ENCODE data around the gene MAST2.

MAST2 gene

GRCh38 chr1:45876000-45876617 is 72.7 kb downstream of the MAST2 start:
- TF ChIP-seq, protein P1, sequence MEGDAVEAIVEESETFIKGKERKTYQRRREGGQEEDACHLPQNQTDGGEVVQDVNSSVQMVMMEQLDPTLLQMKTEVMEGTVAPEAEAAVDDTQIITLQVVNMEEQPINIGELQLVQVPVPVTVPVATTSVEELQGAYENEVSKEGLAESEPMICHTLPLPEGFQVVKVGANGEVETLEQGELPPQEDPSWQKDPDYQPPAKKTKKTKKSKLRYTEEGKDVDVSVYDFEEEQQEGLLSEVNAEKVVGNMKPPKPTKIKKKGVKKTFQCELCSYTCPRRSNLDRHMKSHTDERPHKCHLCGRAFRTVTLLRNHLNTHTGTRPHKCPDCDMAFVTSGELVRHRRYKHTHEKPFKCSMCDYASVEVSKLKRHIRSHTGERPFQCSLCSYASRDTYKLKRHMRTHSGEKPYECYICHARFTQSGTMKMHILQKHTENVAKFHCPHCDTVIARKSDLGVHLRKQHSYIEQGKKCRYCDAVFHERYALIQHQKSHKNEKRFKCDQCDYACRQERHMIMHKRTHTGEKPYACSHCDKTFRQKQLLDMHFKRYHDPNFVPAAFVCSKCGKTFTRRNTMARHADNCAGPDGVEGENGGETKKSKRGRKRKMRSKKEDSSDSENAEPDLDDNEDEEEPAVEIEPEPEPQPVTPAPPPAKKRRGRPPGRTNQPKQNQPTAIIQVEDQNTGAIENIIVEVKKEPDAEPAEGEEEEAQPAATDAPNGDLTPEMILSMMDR (IDR thresholded peaks at IDR 0.05; ENCODE audit: borderline replicate concordance, control extremely low read depth, extremely low read depth, insufficient read depth, missing control alignments) = no peak
- no peak for DNase-seq (ENCODE audit: low spot score)
- in situ Hi-C loops (cut with MboI; ENCODE audit: low sequenced_read_pairs, unreplicated experiment) = no loop called here

DNA sequence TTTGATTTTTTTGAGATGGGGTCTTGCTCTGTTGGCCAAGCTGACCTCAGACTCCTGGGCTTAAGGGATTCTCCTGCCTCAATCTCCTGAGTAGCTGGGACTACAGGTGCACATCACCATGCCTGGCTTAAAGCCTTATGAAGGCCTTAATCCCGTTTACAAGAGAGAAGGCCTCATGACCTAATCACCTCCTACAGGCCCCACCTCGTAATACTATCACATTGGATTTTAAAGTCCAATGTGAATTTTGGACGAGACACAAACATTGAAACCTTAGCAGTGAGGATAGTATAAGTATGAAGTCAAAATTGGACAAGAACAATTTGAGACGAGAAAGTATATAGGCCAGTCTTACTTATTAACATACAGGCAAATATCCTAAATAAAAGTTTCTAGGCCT is 73.9 kb downstream of the MAST2 start:
- TF ChIP-seq, protein P1 (IDR thresholded peaks at IDR 0.05; ENCODE audit: borderline replicate concordance, control extremely low read depth, extremely low read depth, insufficient read depth, missing control alignments) = no peak
- no peak for DNase-seq (ENCODE audit: low spot score)
- in situ Hi-C loops (cut with MboI; ENCODE audit: low sequenced_read_pairs, unreplicated experiment) = no loop called here

- TF ChIP-seq, protein P1 (IDR thresholded peaks at IDR 0.05; ENCODE audit: borderline replicate concordance, control extremely low read depth, extremely low read depth, insufficient read depth, missing control alignments) = no peak
- in situ Hi-C loops (cut with MboI; ENCODE audit: low sequenced_read_pairs, unreplicated experiment) = no loop called here
- DNase-seq (ENCODE audit: low spot score) = no peak
Observed at GRCh38 chr1:45879885-45880598, 76.6 kb downstream of the MAST2 start.

DNA sequence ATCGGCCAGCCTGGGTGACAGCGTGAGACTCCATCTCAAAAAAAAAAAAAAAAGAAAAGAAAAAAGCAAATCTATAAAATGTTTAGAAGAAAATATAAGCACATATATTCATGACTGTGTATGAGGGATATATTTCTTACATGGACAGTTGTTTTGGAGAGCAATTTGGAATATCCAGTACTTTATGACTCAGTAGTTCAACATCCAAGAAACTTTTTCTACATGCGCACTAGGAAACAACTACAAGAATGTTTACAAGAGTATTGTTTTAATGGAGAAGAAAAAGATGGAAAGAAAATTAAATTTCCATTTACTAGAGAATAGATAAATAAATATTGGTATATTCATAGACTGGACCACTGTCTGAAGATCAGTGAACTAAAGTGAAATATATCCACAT is 77.5 kb downstream of the MAST2 start:
- TF ChIP-seq, protein P1 (IDR thresholded peaks at IDR 0.05; ENCODE audit: borderline replicate concordance, control extremely low read depth, extremely low read depth, insufficient read depth, missing control alignments) = no peak
- DNase-seq (ENCODE audit: low spot score) = no peak

GRCh38 chr1:45883658-45884057 is 80.2 kb downstream of the MAST2 start:
- TF ChIP-seq, protein P1 (IDR thresholded peaks at IDR 0.05; ENCODE audit: borderline replicate concordance, control extremely low read depth, extremely low read depth, insufficient read depth, missing control alignments) = no peak
- in situ Hi-C loops (cut with MboI; ENCODE audit: low sequenced_read_pairs, unreplicated experiment) = no loop called here

More for the DNA sequence above, 77.5 kb downstream of the MAST2 start:
- in situ Hi-C loops (cut with MboI; ENCODE audit: low sequenced_read_pairs, unreplicated experiment) = no loop called here

DNA sequence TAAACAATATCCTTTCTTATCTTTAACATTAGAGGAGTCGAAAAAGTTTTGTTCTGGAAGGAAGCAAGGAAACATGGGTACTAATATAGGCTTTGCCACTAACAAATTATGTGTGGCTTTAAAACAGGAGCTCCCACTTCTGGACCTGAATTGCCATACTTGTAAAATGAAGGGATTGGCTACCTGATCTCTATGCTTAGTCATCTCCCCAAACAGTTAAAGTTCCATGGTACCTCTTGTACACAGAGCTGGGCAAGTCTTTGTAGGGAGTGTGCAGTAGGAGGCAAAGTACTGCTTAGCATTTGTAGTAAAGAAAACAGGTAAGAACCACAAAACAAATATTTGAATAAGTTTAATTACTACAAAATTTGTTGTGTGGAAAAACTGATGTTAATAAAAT is 81.3 kb downstream of the MAST2 start:
- DNase-seq (ENCODE audit: low spot score) = no peak
- in situ Hi-C loops (cut with MboI; ENCODE audit: low sequenced_read_pairs, unreplicated experiment) = no loop called here
- TF ChIP-seq, protein P1 (IDR thresholded peaks at IDR 0.05; ENCODE audit: borderline replicate concordance, control extremely low read depth, extremely low read depth, insufficient read depth, missing control alignments) = no peak

More at GRCh38 chr1:45883658-45884057, 80.2 kb downstream of the MAST2 start:
- no peak for DNase-seq (ENCODE audit: low spot score)
